Measurements from ENCODE around the gene PAPSS2. TPM values are rescaled to one million over a fixed set of nuclear protein-coding genes. Genes with fewer than 3 reads are reported as not detected.

PAPSS2 gene
- total and polyA plus RNA-seq, 2 experiments from 2014 or later, result 13.2 to 19.6 TPM

DNA sequence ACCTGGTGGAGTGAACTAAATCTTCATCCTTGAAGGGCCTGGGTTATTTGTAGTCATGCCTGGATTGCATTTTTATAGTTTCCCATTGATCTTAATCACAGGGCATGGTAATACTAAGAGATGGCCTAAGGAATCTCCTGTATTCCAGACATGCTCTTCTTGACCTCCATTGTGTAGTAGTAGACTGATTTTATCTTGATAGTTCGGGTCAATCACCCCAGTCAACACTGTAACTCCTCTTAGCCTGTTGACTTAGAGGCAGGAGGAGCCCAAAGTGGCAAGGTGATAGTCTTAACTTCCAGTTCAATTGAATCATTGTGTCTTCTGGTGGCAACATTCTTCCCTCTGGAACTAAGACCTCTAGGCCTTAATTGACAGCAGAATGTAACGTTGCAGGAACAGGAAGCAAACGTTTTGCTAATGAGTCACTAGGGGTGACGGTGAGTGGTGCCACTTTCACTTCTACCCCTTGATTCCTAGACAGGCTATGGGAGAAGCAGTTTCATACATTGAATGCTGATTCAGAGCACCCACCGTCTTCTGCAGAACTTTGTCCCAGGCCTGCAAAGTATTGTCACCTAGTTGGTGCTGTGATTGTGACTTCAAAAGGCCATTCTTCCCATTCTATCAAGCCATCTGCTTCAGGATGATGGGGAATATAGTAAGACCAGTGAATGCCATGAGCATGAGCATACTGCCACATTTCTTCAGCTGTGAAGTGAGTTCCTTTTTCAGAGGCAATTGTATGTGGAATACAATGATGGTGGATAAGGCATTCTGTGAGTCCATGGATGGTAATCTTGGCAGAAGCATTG lies 24.0 kb upstream of the PAPSS2 start:
- Histone ChIP-seq H2AFZ (no peak overlapping the region), H3K9me2 (ENCODE audit: insufficient read depth) (peaks cover 44% of the 10 kb centered on the region), H3K4me3 (no peak overlapping the region), H3F3A (replicated peaks; ENCODE audit: low read depth) (no peaks in the 10 kb centered on the region), H3K36me3 (ENCODE audit: insufficient read depth) (no peaks in the 10 kb centered on the region), H4K20me1 (replicated peaks; ENCODE audit: insufficient read depth) (no peaks in the 10 kb centered on the region), H3K27me3 (ENCODE audit: insufficient read depth) (no peaks in the 10 kb centered on the region), H3K79me2 (replicated peaks; ENCODE audit: insufficient read depth) (no peaks in the 10 kb centered on the region), H3K4me1 (ENCODE audit: insufficient read depth) (peaks cover 8% of the 10 kb centered on the region; the same call in 1 of the 2 replicates), H3K4me2 (no peak overlapping the region), H3K27ac (ENCODE audit: low read depth) (no peak overlapping the region)
- peaks cover 18% of the 10 kb centered on the region for H3K36me3 Mint-ChIP-seq (ENCODE audit: low read depth)
- DNase-seq (ENCODE audit: low spot score) (no peak), ATAC-seq (no peak)
- H3K4me3 Mint-ChIP-seq, result no peak overlapping the region
- H3K4me1 Mint-ChIP-seq, result peaks cover 9% of the 10 kb centered on the region; the same call in 2 of the 3 replicates
- TF ChIP-seq, protein P1, sequence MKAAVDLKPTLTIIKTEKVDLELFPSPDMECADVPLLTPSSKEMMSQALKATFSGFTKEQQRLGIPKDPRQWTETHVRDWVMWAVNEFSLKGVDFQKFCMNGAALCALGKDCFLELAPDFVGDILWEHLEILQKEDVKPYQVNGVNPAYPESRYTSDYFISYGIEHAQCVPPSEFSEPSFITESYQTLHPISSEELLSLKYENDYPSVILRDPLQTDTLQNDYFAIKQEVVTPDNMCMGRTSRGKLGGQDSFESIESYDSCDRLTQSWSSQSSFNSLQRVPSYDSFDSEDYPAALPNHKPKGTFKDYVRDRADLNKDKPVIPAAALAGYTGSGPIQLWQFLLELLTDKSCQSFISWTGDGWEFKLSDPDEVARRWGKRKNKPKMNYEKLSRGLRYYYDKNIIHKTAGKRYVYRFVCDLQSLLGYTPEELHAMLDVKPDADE (IDR thresholded peaks at IDR 0.05), result no peak
- no peak for TF ChIP-seq POLR2AphosphoS5 (IDR thresholded peaks at IDR 0.05; ENCODE audit: low read depth)
- TF ChIP-seq JUNB (IDR thresholded peaks at IDR 0.05; ENCODE audit: unreplicated experiment), result no peak
- TF ChIP-seq NANOG (IDR thresholded peaks at IDR 0.05; ENCODE audit: borderline replicate concordance), result no peak
- no peak for TF ChIP-seq EZH2 (IDR thresholded peaks at IDR 0.05; ENCODE audit: low read depth, unreplicated experiment)
- no peak for TF ChIP-seq STAT1 (IDR thresholded peaks at IDR 0.05; ENCODE audit: unreplicated experiment)
- no peak for TF ChIP-seq ZNF331 (CRISPR knock-in tag; IDR thresholded peaks at IDR 0.05; ENCODE audit: low read depth)
- no peak for TF ChIP-seq EZH2phosphoT487 (IDR thresholded peaks at IDR 0.05; ENCODE audit: unreplicated experiment)
- TF ChIP-seq ZNF114 (CRISPR knock-in tag; IDR thresholded peaks at IDR 0.05), result no peak
- TF ChIP-seq, protein P2, sequence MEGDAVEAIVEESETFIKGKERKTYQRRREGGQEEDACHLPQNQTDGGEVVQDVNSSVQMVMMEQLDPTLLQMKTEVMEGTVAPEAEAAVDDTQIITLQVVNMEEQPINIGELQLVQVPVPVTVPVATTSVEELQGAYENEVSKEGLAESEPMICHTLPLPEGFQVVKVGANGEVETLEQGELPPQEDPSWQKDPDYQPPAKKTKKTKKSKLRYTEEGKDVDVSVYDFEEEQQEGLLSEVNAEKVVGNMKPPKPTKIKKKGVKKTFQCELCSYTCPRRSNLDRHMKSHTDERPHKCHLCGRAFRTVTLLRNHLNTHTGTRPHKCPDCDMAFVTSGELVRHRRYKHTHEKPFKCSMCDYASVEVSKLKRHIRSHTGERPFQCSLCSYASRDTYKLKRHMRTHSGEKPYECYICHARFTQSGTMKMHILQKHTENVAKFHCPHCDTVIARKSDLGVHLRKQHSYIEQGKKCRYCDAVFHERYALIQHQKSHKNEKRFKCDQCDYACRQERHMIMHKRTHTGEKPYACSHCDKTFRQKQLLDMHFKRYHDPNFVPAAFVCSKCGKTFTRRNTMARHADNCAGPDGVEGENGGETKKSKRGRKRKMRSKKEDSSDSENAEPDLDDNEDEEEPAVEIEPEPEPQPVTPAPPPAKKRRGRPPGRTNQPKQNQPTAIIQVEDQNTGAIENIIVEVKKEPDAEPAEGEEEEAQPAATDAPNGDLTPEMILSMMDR (conservative IDR thresholded peaks at IDR 0.05; ENCODE audit: low read depth in 2 of 2), result no peak
- TF ChIP-seq, protein P3, sequence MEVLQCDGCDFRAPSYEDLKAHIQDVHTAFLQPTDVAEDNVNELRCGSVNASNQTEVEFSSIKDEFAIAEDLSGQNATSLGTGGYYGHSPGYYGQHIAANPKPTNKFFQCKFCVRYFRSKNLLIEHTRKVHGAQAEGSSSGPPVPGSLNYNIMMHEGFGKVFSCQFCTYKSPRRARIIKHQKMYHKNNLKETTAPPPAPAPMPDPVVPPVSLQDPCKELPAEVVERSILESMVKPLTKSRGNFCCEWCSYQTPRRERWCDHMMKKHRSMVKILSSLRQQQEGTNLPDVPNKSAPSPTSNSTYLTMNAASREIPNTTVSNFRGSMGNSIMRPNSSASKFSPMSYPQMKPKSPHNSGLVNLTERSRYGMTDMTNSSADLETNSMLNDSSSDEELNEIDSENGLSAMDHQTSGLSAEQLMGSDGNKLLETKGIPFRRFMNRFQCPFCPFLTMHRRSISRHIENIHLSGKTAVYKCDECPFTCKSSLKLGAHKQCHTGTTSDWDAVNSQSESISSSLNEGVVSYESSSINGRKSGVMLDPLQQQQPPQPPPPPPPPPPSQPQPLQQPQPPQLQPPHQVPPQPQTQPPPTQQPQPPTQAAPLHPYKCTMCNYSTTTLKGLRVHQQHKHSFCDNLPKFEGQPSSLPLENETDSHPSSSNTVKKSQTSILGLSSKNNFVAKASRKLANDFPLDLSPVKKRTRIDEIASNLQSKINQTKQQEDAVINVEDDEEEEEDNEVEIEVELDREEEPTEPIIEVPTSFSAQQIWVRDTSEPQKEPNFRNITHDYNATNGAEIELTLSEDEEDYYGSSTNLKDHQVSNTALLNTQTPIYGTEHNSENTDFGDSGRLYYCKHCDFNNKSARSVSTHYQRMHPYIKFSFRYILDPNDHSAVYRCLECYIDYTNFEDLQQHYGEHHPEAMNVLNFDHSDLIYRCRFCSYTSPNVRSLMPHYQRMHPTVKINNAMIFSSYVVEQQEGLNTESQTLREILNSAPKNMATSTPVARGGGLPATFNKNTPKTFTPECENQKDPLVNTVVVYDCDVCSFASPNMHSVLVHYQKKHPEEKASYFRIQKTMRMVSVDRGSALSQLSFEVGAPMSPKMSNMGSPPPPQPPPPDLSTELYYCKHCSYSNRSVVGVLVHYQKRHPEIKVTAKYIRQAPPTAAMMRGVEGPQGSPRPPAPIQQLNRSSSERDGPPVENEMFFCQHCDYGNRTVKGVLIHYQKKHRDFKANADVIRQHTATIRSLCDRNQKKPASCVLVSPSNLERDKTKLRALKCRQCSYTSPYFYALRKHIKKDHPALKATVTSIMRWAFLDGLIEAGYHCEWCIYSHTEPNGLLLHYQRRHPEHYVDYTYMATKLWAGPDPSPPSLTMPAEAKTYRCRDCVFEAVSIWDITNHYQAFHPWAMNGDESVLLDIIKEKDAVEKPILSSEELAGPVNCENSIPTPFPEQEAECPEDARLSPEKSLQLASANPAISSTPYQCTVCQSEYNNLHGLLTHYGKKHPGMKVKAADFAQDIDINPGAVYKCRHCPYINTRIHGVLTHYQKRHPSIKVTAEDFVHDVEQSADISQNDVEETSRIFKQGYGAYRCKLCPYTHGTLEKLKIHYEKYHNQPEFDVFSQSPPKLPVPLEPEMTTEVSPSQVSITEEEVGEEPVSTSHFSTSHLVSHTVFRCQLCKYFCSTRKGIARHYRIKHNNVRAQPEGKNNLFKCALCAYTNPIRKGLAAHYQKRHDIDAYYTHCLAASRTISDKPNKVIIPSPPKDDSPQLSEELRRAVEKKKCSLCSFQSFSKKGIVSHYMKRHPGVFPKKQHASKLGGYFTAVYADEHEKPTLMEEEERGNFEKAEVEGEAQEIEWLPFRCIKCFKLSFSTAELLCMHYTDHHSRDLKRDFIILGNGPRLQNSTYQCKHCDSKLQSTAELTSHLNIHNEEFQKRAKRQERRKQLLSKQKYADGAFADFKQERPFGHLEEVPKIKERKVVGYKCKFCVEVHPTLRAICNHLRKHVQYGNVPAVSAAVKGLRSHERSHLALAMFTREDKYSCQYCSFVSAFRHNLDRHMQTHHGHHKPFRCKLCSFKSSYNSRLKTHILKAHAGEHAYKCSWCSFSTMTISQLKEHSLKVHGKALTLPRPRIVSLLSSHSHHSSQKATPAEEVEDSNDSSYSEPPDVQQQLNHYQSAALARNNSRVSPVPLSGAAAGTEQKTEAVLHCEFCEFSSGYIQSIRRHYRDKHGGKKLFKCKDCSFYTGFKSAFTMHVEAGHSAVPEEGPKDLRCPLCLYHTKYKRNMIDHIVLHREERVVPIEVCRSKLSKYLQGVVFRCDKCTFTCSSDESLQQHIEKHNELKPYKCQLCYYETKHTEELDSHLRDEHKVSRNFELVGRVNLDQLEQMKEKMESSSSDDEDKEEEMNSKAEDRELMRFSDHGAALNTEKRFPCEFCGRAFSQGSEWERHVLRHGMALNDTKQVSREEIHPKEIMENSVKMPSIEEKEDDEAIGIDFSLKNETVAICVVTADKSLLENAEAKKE (CRISPR knock-in tag; IDR thresholded peaks at IDR 0.05), result no peak
- TF ChIP-seq, protein P4, sequence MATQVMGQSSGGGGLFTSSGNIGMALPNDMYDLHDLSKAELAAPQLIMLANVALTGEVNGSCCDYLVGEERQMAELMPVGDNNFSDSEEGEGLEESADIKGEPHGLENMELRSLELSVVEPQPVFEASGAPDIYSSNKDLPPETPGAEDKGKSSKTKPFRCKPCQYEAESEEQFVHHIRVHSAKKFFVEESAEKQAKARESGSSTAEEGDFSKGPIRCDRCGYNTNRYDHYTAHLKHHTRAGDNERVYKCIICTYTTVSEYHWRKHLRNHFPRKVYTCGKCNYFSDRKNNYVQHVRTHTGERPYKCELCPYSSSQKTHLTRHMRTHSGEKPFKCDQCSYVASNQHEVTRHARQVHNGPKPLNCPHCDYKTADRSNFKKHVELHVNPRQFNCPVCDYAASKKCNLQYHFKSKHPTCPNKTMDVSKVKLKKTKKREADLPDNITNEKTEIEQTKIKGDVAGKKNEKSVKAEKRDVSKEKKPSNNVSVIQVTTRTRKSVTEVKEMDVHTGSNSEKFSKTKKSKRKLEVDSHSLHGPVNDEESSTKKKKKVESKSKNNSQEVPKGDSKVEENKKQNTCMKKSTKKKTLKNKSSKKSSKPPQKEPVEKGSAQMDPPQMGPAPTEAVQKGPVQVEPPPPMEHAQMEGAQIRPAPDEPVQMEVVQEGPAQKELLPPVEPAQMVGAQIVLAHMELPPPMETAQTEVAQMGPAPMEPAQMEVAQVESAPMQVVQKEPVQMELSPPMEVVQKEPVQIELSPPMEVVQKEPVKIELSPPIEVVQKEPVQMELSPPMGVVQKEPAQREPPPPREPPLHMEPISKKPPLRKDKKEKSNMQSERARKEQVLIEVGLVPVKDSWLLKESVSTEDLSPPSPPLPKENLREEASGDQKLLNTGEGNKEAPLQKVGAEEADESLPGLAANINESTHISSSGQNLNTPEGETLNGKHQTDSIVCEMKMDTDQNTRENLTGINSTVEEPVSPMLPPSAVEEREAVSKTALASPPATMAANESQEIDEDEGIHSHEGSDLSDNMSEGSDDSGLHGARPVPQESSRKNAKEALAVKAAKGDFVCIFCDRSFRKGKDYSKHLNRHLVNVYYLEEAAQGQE (IDR thresholded peaks at IDR 0.05; ENCODE audit: unreplicated experiment), result no peak
- no peak for TF ChIP-seq CREB1 (CRISPR knock-in tag; IDR thresholded peaks at IDR 0.05; ENCODE audit: low read depth)
- no peak overlapping the region for H3K27ac Mint-ChIP-seq
- peaks cover 6% of the 10 kb centered on the region for H3K27me3 Mint-ChIP-seq (ENCODE audit: insufficient read depth, low read depth, poor library complexity)
- peaks cover 21% of the 10 kb centered on the region; the same call in 2 of the 3 replicates for H3K9me3 Mint-ChIP-seq

Measured in GM23338 (cell line).